SHP77 treated with DMSO at 0.1 percent for 48 hours (cell line): Measurements from ENCODE around the gene VENTX.

Experiments
- DNase-seq: peaks from one replicate; lab custom pipeline; 2025; lab: John Stamatoyannopoulos, UW

VENTX gene, protein sequence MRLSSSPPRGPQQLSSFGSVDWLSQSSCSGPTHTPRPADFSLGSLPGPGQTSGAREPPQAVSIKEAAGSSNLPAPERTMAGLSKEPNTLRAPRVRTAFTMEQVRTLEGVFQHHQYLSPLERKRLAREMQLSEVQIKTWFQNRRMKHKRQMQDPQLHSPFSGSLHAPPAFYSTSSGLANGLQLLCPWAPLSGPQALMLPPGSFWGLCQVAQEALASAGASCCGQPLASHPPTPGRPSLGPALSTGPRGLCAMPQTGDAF

GRCh38 chr10:133237588-133238465, at the start of gene VENTX:
Gene VENTX (plus strand): TSS chr10:133237855. CDS start chr10:133237915, 60 bp downstream.
- DNase-seq: no peak

DNA sequence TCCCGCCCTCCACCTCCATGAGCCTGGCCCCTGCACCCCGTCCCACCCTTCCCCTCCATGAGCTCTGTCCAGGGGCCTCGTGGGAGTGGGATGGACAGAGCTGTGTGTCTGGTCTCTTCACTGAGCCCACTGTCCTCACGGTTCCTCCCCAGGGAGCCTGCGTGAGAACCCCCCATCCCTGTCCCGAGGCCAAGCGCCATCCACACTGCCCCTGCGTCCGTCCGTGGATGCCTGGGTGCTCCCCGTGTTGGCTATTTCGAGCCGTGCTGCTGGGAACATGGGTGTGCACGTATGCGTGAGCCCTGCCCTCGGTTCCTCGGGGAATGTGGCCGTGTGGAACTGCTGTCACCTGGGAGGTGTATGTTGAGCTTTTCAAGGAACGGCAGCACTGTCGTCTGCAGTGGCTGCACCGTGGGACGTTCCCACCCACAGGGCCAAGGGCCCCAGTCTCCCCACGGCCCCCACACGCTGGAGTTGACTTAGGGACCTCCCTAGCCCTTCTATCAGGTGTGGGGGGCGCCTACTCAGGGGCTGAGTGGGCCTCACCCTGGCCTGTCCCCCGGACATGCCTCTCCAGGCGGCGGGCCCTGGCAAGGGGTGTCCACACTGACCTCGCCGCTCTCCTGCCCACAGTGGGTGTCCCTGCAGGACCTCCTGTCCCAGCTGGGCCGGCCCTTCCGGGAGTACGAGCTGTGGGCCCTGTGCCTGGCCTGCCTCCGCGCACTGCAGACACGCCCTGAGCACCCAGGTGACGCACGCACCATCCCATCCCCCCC, 49.6 kb upstream of the VENTX start:
- DNase-seq: no peak

- DNase-seq: no peak
Measured at GRCh38 chr10:133189256-133189655, 48.4 kb upstream of the VENTX start.

GRCh38 chr10:133189726-133190125, 47.9 kb upstream of the VENTX start:
- no peak for DNase-seq

- DNase-seq: no peak
Measured at GRCh38 chr10:133190225-133190624, 47.4 kb upstream of the VENTX start.

DNA sequence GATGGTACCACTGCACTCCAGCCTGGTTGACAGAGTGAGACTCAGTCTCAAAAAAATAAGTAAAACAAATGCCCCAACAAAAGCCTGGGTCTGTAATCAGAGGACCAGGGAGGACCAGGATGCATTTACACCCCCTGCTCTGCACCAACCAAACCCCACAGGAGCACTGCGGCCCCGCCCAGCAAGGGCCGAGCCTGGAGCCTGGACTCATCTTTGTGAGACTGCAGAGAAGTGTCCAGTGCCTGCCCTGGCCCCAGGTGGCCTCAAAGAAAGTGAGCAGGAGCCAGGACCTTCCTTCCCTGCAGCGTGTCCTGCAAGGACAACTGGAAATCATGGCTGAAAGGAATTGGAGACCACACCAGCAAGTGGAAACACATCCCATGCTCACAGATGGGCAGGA, 46.0 kb upstream of the VENTX start:
- no peak for DNase-seq

DNA sequence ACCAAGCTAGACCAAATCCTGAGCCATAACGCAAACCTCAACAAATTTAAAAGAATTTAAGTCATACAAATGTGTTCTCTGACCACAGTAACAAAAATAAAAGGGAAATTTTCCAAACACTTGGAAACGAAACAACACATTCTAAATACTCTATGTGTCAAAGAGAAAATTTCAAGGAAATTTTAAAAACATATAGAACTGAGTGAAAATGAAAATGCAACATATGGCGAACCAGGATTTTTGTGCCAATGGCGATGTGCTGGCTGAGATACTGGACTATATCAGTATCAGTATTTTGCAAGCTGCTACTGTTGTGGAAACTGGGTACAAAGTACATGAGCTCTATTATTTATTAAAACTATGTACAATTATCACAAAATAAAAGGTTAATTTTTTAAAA, 43.5 kb upstream of the VENTX start:
- DNase-seq: no peak

DNA sequence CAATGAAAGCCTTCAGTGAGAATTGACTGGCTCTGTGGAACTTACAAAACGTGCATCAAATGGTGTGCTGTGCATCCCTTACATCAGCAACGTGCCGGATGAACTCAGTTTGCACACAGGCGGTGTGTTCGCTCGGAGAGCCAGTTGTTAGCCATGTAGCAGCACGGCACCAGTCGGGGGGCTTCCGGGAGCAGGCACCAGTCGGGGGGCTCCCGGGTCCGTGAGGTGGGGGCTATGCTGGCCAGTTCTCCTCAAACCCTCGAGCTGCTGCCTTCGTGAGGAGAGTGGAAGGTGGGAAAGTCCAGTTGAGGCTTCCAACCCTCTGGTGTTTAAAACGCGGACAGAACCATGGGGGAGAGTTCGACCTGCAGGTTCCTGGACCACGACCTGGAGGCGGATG, 42.6 kb upstream of the VENTX start:
- DNase-seq: no peak

DNA sequence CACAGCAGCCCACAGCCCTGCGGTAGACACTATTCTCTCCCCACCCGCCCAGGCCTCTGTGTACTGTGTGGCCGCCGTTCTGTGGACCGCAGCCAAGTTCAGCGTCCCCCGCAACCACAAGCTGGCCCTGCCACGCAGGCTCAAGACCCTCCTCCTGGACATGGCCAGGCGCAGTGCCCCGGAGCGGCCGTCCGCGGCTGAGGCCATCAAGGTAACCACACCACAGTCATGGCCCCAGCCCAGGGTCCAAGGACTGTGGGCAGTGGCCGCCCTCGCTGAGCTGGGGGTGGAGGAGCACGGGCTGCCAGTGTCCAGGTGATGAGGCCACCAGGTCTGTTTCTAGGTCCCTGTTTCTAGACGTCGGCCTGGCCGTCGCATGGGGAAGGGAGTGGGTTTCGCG, 42.0 kb upstream of the VENTX start:
- no peak for DNase-seq

- DNase-seq: no peak
Measured at GRCh38 chr10:133196221-133196915, 41.3 kb upstream of the VENTX start.

GRCh38 chr10:133196936-133197758, 40.5 kb upstream of the VENTX start:
- no peak for DNase-seq

DNA sequence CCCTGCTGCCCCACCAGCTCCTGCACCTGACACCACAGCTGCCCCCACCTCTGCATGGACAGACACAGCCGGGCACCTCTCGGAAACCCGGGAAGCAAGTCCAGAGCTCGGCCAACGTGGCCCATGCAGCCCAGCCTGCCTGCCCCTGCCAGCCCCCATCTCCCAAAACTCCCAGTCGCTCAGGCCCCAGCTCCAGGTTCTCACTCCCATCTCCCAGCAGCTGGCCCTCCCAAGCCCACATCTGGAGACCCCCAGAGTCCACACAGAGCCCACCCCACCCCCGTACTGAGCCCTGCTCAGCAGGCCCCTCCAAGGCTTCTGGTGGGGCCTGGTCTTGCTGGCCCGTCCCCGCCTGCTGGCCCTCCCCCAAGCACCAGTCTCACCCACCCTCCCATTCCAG, 39.9 kb upstream of the VENTX start:
- DNase-seq: no peak

DNA sequence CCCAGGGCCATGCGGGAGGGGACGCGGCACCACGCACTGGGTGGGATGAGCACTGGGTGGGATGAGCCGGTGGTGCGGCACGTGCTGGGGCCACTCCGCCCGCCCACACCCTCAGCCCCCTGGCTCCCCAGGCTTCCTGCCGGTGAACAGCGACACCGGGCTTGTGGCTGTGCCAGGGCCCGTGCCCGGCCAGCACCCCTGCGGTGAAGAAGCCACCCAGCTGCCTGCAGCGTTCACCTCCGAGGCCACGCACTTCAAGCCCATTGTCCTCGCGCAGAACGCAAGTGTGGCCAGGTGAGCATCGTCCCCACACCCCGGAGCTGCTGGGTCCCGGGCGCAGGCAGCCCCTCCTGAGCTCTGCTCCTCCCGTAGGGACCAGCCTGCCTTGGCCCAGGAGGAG, 39.4 kb upstream of the VENTX start:
- DNase-seq: no peak

- DNase-seq: no peak
Measured at GRCh38 chr10:133198621-133199487, 38.8 kb upstream of the VENTX start.

DNA sequence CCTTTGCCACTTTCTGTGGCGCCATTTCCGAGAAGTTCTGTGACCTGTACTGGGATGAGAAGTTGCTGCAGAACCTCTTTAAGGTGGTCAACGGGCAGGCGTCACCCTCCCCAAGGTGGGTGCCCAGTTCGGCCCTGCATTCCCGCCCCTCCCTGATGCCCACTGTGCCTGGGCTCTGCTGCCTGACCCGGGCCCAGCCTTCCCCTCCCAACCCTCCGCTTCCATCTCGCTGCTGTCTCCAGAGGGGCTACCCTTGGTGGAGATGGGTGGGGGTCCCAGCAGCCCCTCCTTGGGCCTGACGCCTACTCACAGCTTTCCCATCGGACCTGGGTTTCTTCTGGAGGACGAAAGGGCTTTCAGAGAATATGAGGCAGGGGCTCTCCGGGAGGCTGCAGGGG, 38.2 kb upstream of the VENTX start:
- no peak for DNase-seq

- no peak for DNase-seq
Measured at GRCh38 chr10:133199992-133200611, 37.6 kb upstream of the VENTX start.

DNA sequence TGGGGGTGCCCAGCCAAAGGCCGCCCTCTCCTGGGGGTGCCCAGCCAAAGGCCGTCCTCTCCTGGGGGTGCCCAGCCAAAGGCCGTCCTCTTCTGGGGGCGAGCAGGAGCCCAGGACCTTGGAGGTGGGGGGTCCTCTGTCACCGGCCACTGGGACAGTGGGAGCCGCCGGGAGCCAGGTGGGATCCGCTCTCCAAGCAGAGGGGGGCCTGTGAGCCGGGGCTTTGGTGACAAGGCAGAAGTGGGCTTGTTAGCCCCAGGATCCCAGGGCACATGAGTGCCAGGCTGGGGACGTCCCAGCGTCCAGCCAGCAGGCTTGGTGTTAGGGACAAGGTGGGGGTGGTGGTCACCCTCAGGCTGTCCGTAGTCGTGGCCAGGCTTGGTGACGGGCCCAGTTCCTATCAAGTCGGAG, 37.0 kb upstream of the VENTX start:
- DNase-seq: no peak

DNA sequence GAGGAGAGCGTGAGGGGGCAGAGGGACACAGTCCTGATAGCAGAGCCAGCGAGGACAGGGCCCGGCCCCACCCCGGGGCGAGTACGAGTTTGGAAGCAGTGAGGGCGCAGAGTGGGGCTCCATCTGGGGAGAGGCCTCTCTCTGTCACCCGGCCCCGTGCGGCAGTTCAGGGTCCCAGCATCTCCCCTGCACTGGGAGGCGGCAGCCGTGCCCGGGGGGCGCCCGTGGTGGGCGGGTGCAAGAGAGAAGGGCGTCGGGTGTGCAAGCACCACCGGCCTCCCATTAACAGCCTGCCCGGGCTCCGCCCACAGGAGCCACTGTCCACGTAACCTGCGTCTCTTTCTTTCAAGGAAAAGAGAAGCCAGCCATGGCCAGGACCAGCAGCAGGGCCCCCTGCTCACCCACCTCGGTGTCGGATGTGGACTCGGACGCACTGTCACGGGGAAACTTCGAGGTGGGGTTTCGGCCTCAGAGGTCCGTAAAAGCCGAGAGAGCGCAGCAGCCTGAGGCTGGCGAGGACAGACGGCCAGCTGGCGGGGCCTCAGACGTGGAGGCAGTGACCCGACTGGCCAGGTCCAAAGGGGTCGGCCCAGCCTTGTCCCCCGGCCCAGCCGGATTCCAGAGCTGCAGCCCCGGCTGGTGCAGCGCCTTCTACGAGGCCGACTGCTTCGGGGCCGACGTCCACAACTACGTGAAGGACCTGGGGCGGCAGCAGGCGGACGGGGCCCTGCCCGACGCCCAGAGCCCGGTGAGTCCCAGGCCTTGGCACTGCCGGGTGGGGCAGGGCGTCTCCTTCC, 36.3 kb upstream of the VENTX start:
- no peak for DNase-seq
